Peyer's patch (tissue), 4 donors: ENCODE results near the gene MYEOV.

Source experiments
- CTCF ChIP-seq, 6 experiments: fragments of 450-650 bp in 4 of 6; fragments of 200-600 bp in 2 of 6; sonication (generic) in 1 of 6; IDR thresholded peaks; one replicate each; pipeline ENCODE4 v1.5.1; 2017 to 2019; ENCODE audit warnings: antibody characterized with exemption in 6 of 6, mild to moderate bottlenecking in 3 of 6, moderate library complexity in 1 of 6
- POLR2A ChIP-seq, 2 donors: fragments of 450-650 bp; IDR thresholded peaks; one replicate each; pipeline ENCODE4 v1.5.1; 2017; ENCODE audit warnings: antibody characterized with exemption in 2 of 2, mild to moderate bottlenecking in 2 of 2, moderate library complexity in 2 of 2

GRCh38 chr11:69296890-69297786 lies 3.2 kb downstream of the MYEOV start:
- TF ChIP-seq CTCF (IDR thresholded peaks at IDR 0.05), result no peak
- TF ChIP-seq POLR2A (IDR thresholded peaks at IDR 0.05), result peak in 1 of 2 donors; percentile 10
